AG04450 (cell line): Measurements from ENCODE around the gene CFAP251. TPM values are rescaled to one million over a fixed set of nuclear protein-coding genes. Genes with fewer than 3 reads are reported as not detected.

Experiments
- CTCF ChIA-PET: fragments of 300-600, 350-600 bp; formaldehyde crosslinking; extraction: SDS; loops from one replicate; lab custom pipeline; 2022; ENCODE audit warnings: antibody characterized with exemption, inconsistent platforms; lab: Charles Lee
- POLR2A ChIA-PET: fragments of 350-600 bp; formaldehyde crosslinking; extraction: SDS; loops from one replicate; lab custom pipeline; 2021; ENCODE audit warnings: antibody characterized with exemption, inconsistent platforms; lab: Yijun Ruan, JAX
- DNase-seq: peaks from one replicate; pipeline ENCODE4 v3.0.0-alpha.2; 2011; ENCODE audit warnings: low read depth, low spot score
- H3K27ac ChIP-seq: one replicate; pipeline ENCODE4 v1.5.1; 2012; ENCODE audit warnings: low read depth, low read length, control low read depth
- H3K27me3 ChIP-seq: one replicate; pipeline ENCODE4 v1.6.0; 2012; ENCODE audit warnings: low read length; ENCODE audit not compliant: control insufficient read depth, insufficient read depth
- H3K4me3 ChIP-seq: 2 replicates; pipeline ENCODE4 v1.5.1; 2011; ENCODE audit warnings: mild to moderate bottlenecking, low read depth, low read length, control low read depth
- H3K9me3 ChIP-seq: 2 replicates; pipeline ENCODE4 v1.5.1; 2012; ENCODE audit warnings: low read length; ENCODE audit not compliant: control insufficient read depth, insufficient read depth
- CTCF ChIP-seq: IDR thresholded peaks from 2 replicates; pipeline ENCODE4 v1.5.1; 2011; ENCODE audit warnings: low read depth, low read length, control low read depth, inconsistent platforms
- polyA plus RNA-seq: library from polyadenylated mRNA; depleted of rRNA; stranded (reverse); fragments of >200 nt; gene quantifications from 2 replicates; pipeline ENCODE4 v1.2.3, GENCODE V29; 2011

CFAP251 gene
- polyA plus RNA-seq, 1 experiment: 16.1 TPM

- peaks cover 4% of the 10 kb centered on the region; the same call in 1 of the 2 replicates for H3K9me3 ChIP-seq
- TF ChIP-seq CTCF: no peak
- no peaks in the 10 kb centered on the region for H3K27me3 ChIP-seq
- no peak overlapping the region for H3K4me3 ChIP-seq
- H3K27ac ChIP-seq: peak overlapping the region; percentile 21
- no peak for DNase-seq
- ChIA-PET POLR2A (no interaction called here), CTCF (interaction anchor here (1.0 kb wide), 1 partner anchor 77 kb away, joined by 3 read pairs; no protein-coding TSS in a partner anchor)
Observed at GRCh38 chr12:122046145-122046544, 127.8 kb downstream of the CFAP251 start.

- H3K27me3 ChIP-seq: no peaks in the 10 kb centered on the region
- DNase-seq: no peak
- H3K4me3 ChIP-seq: no peak overlapping the region
- H3K27ac ChIP-seq: no peak overlapping the region
- ChIA-PET POLR2A (no interaction called here), CTCF (interaction anchor here (1.4 kb wide), 1 partner anchor 75 kb away, joined by 7 read pairs; no protein-coding TSS in a partner anchor)
- H3K9me3 ChIP-seq: peaks cover 4% of the 10 kb centered on the region; the same call in 1 of the 2 replicates
- no peak for TF ChIP-seq CTCF
Observed at GRCh38 chr12:122048151-122048550, 129.8 kb downstream of the CFAP251 start.

GRCh38 chr12:122049827-122050226, 131.4 kb downstream of the CFAP251 start:
- no peak for TF ChIP-seq CTCF
- CTCF ChIA-PET: interaction anchor here (2.6 kb wide), 1 partner anchor 73 kb away, joined by 16 read pairs; no protein-coding TSS in a partner anchor
- Histone ChIP-seq H3K9me3 (peaks cover 4% of the 10 kb centered on the region; the same call in 1 of the 2 replicates), H3K27ac (no peak overlapping the region), H3K27me3 (no peaks in the 10 kb centered on the region), H3K4me3 (no peak overlapping the region)
- POLR2A ChIA-PET: no interaction called here
- DNase-seq: no peak

DNA sequence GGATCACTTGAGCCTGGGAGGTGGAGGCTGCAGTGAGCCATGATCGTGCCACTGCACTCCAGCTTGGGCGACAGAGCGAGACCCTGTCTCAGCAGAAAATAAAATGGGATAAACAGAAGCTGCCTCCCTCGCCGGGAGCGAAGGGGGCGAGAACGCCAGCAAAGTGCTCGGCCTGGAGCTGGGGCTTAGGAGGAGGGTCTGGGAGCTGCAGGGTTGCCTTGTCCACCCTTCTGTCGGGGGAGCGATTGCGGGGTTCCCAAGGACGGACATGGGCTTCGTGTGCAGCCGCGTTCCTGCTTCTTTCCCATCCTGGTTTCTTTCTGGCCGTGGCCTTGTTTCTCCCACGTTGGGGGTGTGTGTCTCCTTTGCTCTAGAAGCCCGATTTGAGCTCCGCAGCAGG, 132.3 kb downstream of the CFAP251 start:
- CTCF ChIA-PET: interaction anchor here (0.5 to 2.6 kb wide), 7 partner anchors 12 to 256 kb away, joined by 3 to 16 read pairs (median 5); no protein-coding TSS in a partner anchor
- no peak overlapping the region for H3K27ac ChIP-seq
- POLR2A ChIA-PET: interaction anchor here (0.6 to 1.7 kb wide), 6 partner anchors 12 to 175 kb away, joined by 3 to 8 read pairs (median 4); partner anchors contain the start of gene DIABLO
- no peak for DNase-seq
- H3K27me3 ChIP-seq: no peaks in the 10 kb centered on the region
- H3K9me3 ChIP-seq: no peaks in the 10 kb centered on the region
- TF ChIP-seq CTCF: no peak
- H3K4me3 ChIP-seq: no peak overlapping the region

DNA sequence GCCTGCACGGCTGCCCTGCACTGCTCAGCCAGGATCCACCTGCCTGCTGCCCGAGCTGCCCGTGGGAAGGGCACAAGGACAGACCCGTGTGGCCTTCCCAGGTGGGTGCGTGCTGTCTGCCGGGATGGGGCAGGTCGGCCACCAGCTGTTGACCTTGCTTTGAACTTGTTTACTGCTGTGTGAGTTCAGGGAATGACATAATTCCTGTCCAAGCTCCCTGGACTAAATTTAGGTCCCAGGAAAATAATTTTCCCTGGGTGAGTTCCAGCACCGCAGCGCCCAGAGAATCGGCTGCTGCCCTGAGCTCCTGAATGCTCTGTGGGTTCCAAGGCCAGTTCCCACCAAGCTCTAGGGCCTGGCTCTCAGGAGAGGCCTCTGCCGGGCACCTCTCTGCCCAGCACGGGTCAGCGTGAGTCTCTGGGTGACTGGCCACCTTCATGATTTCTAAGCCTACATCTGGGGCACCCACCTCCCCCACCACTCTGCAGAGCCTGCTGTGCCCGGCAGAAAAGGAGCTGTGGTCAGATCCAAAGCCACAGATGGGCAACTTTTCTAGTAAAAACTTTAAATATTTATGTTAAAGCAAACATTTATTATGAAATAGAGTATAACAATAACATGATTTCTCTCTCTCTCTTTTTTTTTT, 133.0 kb downstream of the CFAP251 start:
- no peak overlapping the region for H3K4me3 ChIP-seq
- H3K27me3 ChIP-seq: no peaks in the 10 kb centered on the region
- CTCF ChIA-PET: interaction anchor here (0.5 to 2.6 kb wide), 9 partner anchors 11 to 257 kb away, joined by 3 to 16 read pairs (median 4); no protein-coding TSS in a partner anchor
- TF ChIP-seq CTCF: no peak
- H3K9me3 ChIP-seq: no peaks in the 10 kb centered on the region
- DNase-seq: no peak
- H3K27ac ChIP-seq: peak overlapping the region; percentile 47
- POLR2A ChIA-PET: interaction anchor here (0.6 to 1.7 kb wide), 13 partner anchors 12 to 185 kb away, joined by 3 to 11 read pairs (median 5); partner anchors contain the start of genes DIABLO and MLXIP
